CD14-positive monocyte (primary cell): ENCODE measurements around the gene WWC1. TPM values are rescaled to one million over a fixed set of nuclear protein-coding genes. Genes with fewer than 3 reads are reported as not detected.

Source experiments
- DNase-seq, 3 donors: peaks; one replicate each; pipeline ENCODE4 v3.0.0-alpha.2; 2011 to 2022
- H2AFZ ChIP-seq: 2 replicates; pipeline ENCODE4 v1.6.0; 2012; ENCODE audit warnings: mild to moderate bottlenecking, low read depth, low read length, inconsistent platforms; ENCODE audit not compliant: insufficient read depth, poor library complexity, severe bottlenecking
- H3K27ac ChIP-seq, 2 donors: 1 replicate in 1 of 2; 2 replicates in 1 of 2; pipeline ENCODE4 v1.5.1; 2012 to 2013; ENCODE audit warnings: low read length in 2 of 2, control low read depth in 1 of 2, inconsistent platforms in 1 of 2, low read depth in 1 of 2, mild to moderate bottlenecking in 1 of 2
- H3K27me3 ChIP-seq, 2 donors: one replicate each; pipeline versions ENCODE4 v1.6.0 to v1.6.1; 2011 to 2013; ENCODE audit warnings: low read length in 2 of 2; ENCODE audit not compliant: control insufficient read depth in 2 of 2, insufficient read depth in 2 of 2
- H3K36me3 ChIP-seq, 2 donors: replicated peaks in 1 of 2; 1 replicate in 1 of 2; 2 replicates in 1 of 2; pipeline versions ENCODE4 v1.5.1 to v1.6.1; 2012 to 2013; ENCODE audit warnings: low read length in 2 of 2, control low read depth in 1 of 2, inconsistent platforms in 1 of 2, mild to moderate bottlenecking in 1 of 2; ENCODE audit not compliant: insufficient read depth in 2 of 2, control insufficient read depth in 1 of 2
- H3K4me1 ChIP-seq, 2 donors: 1 replicate in 1 of 2; 2 replicates in 1 of 2; pipeline versions ENCODE4 v1.5.1 to v1.6.1; 2012 to 2013; ENCODE audit warnings: low read length in 2 of 2, control low read depth in 1 of 2, inconsistent platforms in 1 of 2, mild to moderate bottlenecking in 1 of 2, moderate library complexity in 1 of 2; ENCODE audit not compliant: insufficient read depth in 2 of 2, control insufficient read depth in 1 of 2
- H3K4me2 ChIP-seq: replicated peaks from 2 replicates; pipeline ENCODE3; 2012; ENCODE audit warnings: low read length, moderate library complexity, mild to moderate bottlenecking; ENCODE audit not compliant: poor library complexity, severe bottlenecking; ENCODE audit errors: extremely low read depth
- H3K4me3 ChIP-seq, 3 experiments: fragments of 200-600 bp in 1 of 3; sonication (generic) in 1 of 3; replicated peaks in 1 of 3; 1 replicate in 2 of 3; 2 replicates in 1 of 3; pipeline ENCODE4 v1.5.1; 2011 to 2013; ENCODE audit warnings: low read length in 3 of 3, mild to moderate bottlenecking in 3 of 3, control low read depth in 2 of 3, low read depth in 2 of 3, inconsistent platforms in 1 of 3, moderate library complexity in 1 of 3
- H3K79me2 ChIP-seq: 2 replicates; pipeline ENCODE4 v1.6.0; 2012; ENCODE audit warnings: mild to moderate bottlenecking, control low read depth, inconsistent platforms, low read length, moderate library complexity; ENCODE audit not compliant: insufficient read depth
- H3K9ac ChIP-seq: 2 replicates; pipeline ENCODE4 v1.6.0; 2017; ENCODE audit warnings: low read length, mild to moderate bottlenecking; ENCODE audit not compliant: insufficient read depth, poor library complexity, severe bottlenecking
- H3K9me3 ChIP-seq, 2 donors: replicated peaks in 1 of 2; 1 replicate in 1 of 2; 2 replicates in 1 of 2; pipeline versions ENCODE4 v1.5.1 to v1.6.1; 2012 to 2013; ENCODE audit warnings: low read length in 2 of 2, control low read depth in 1 of 2; ENCODE audit not compliant: control insufficient read depth in 1 of 2, insufficient read depth in 1 of 2
- H4K20me1 ChIP-seq: 2 replicates; pipeline ENCODE4 v1.6.0; 2012; ENCODE audit warnings: mild to moderate bottlenecking, low read length, control low read depth, moderate library complexity; ENCODE audit not compliant: insufficient read depth
- H3K27ac Mint-ChIP-seq, 7 donors: one replicate each; pipeline ENCODE4 v1.8.0; 2020; ENCODE audit warnings: mild to moderate bottlenecking in 7 of 7, mixed read lengths in 7 of 7, moderate library complexity in 6 of 7, inconsistent platforms in 2 of 7
- H3K27me3 Mint-ChIP-seq, 3 donors: one replicate each; pipeline ENCODE4 v1.8.0; 2021 to 2022; ENCODE audit warnings: low read depth in 3 of 3, mild to moderate bottlenecking in 3 of 3, mixed read lengths in 3 of 3, moderate library complexity in 3 of 3, inconsistent platforms in 1 of 3
- H3K36me3 Mint-ChIP-seq, 2 donors: one replicate each; pipeline ENCODE4 v1.8.0; 2020; ENCODE audit warnings: mixed read lengths in 2 of 2, inconsistent platforms in 1 of 2, mild to moderate bottlenecking in 1 of 2
- H3K4me1 Mint-ChIP-seq: one replicate; pipeline ENCODE4 v1.8.0; 2020; ENCODE audit warnings: mild to moderate bottlenecking, mixed read lengths
- H3K4me3 Mint-ChIP-seq, 2 donors: one replicate each; pipeline ENCODE4 v1.8.0; 2020; ENCODE audit warnings: mild to moderate bottlenecking in 2 of 2, mixed read lengths in 2 of 2, moderate library complexity in 1 of 2
- H3K9me3 Mint-ChIP-seq, 7 donors: one replicate each; pipeline ENCODE4 v1.8.0; 2020 to 2022; ENCODE audit warnings: mixed read lengths in 7 of 7, mild to moderate bottlenecking in 6 of 7, moderate library complexity in 6 of 7, inconsistent platforms in 2 of 7
- WGBS: methylation state at CpG from one replicate; pipeline ENCODE4 v1.1.5; 2013; ENCODE audit warnings: missing lambda C conversion rate; ENCODE audit not compliant: insufficient coverage; 5-methylcytosine and 5-hydroxymethylcytosine counted together
- intact Hi-C, 2 donors: fragments of 100-400 bp; cut with micrococcal nuclease; formaldehyde crosslinking; loops; one replicate each; pipeline versions ENCODE4 v1.15.0 to v1.15.1; 2023
- polyA plus RNA-seq, 3 donors: library from polyadenylated mRNA; depleted of rRNA in 1 of 3; unstranded in 2 of 3; stranded (reverse) in 1 of 3; fragments of 300-500 nt in 2 of 3; fragments of >200 nt in 1 of 3; fragmentation: Illumina TruSeq in 2 of 3; gene quantifications; 1 replicate in 2 of 3; 2 replicates in 1 of 3; pipeline ENCODE4 v1.2.3, GENCODE V29; 2012 to 2021
- TF ChIP-seq, protein P1 (sequence below): fragments of 200-600 bp; IDR thresholded peaks from one replicate; pipeline ENCODE4 v1.8.0; 2022; ENCODE audit warnings: antibody characterized with exemption, mild to moderate bottlenecking

WWC1 gene
- polyA plus RNA-seq, 3 donors = not detected

DNA sequence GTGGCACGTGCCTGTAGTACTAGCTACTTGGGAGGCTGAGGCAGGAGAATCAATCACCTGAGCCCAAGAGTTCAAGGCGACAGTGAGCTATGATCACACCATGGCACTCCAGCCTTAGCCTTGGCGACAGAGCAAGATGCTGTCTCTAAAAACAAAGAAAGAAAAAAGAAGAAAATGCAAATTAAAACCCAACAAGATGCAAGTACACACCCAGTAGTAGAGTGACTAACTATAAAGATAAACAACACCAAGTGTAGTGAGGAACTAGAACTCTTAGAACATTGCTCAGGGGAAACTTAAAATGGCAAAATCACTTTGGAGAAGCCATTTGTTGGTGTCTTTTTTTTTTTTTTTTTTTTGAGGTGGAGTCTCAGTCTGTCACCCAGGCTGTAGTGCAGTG, 160.1 kb downstream of the WWC1 start:
- Histone ChIP-seq H3K79me2 (no peaks in the 10 kb centered on the region), H3K9me3 (no peaks in the 10 kb centered on the region), H4K20me1 (no peaks in the 10 kb centered on the region), H3K36me3 (no peaks in the 10 kb centered on the region), H3K9ac (no peak overlapping the region), H3K4me2 (no peak overlapping the region), H3K27ac (no peak overlapping the region), H3K4me3 (no peak overlapping the region), H3K4me1 (no peaks in the 10 kb centered on the region), H2AFZ (no peak overlapping the region), H3K27me3 (no peaks in the 10 kb centered on the region)
- no peak overlapping the region for H3K27ac Mint-ChIP-seq
- peaks cover 0 to 2% (median 0%) of the 10 kb centered on the region in 7 donors for H3K9me3 Mint-ChIP-seq
- TF ChIP-seq, protein P1, sequence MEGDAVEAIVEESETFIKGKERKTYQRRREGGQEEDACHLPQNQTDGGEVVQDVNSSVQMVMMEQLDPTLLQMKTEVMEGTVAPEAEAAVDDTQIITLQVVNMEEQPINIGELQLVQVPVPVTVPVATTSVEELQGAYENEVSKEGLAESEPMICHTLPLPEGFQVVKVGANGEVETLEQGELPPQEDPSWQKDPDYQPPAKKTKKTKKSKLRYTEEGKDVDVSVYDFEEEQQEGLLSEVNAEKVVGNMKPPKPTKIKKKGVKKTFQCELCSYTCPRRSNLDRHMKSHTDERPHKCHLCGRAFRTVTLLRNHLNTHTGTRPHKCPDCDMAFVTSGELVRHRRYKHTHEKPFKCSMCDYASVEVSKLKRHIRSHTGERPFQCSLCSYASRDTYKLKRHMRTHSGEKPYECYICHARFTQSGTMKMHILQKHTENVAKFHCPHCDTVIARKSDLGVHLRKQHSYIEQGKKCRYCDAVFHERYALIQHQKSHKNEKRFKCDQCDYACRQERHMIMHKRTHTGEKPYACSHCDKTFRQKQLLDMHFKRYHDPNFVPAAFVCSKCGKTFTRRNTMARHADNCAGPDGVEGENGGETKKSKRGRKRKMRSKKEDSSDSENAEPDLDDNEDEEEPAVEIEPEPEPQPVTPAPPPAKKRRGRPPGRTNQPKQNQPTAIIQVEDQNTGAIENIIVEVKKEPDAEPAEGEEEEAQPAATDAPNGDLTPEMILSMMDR = no peak
- WGBS = 93% methylated on average over 2 of the region's 3 CpGs
- H3K4me3 Mint-ChIP-seq = no peak overlapping the region
- no peak for DNase-seq
- no peaks in the 10 kb centered on the region for H3K36me3 Mint-ChIP-seq
- no peaks in the 10 kb centered on the region for H3K4me1 Mint-ChIP-seq
- H3K27me3 Mint-ChIP-seq = peaks cover 0 to 5% (median 2%) of the 10 kb centered on the region in 3 donors
- intact Hi-C loops = no loop called here

DNA sequence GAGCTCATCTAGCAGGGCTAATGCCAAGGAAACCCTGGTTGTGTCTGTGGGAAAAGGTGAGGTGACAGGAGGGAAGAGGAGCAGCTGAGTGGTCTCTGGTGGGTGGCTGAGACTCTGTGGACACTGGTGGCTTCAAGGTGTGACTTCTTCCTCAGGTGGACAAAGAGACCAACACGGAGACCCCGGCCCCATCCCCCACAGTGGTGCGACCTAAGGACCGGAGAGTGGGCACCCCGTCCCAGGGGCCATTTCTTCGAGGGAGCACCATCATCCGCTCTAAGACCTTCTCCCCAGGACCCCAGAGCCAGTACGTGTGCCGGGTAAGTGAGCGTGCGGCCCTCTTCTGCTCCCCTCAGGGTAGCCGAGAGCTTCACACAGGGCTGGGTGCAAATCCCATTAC, 163.8 kb downstream of the WWC1 start:
- Histone ChIP-seq H3K36me3 (no peaks in the 10 kb centered on the region), H3K79me2 (no peaks in the 10 kb centered on the region), H3K27me3 (no peaks in the 10 kb centered on the region), H3K4me1 (no peaks in the 10 kb centered on the region), H3K9me3 (no peaks in the 10 kb centered on the region), H3K9ac (no peak overlapping the region), H3K4me2 (no peak overlapping the region), H3K4me3 (no peak overlapping the region), H3K27ac (no peak overlapping the region), H4K20me1 (no peaks in the 10 kb centered on the region), H2AFZ (no peak overlapping the region)
- Mint-ChIP-seq H3K27me3 (peaks cover 0 to 3% (median 2%) of the 10 kb centered on the region in 3 donors), H3K4me1 (no peaks in the 10 kb centered on the region), H3K4me3 (no peak overlapping the region), H3K27ac (no peak overlapping the region), H3K9me3 (peaks cover 0 to 3% (median 0%) of the 10 kb centered on the region in 7 donors), H3K36me3 (no peaks in the 10 kb centered on the region)
- TF ChIP-seq, protein P1 = no peak
- intact Hi-C loops = no loop called here
- WGBS = 89% methylated on average over 12 of the region's 12 CpGs
- no peak for DNase-seq
